Sigmoid colon (tissue), 7 donors: ENCODE measurements around the gene CDC42EP4. TPM values are rescaled to one million over a fixed set of nuclear protein-coding genes. Genes with fewer than 3 reads are reported as not detected.

Experiments
- DNase-seq: peaks from one replicate; pipeline ENCODE4 v3.0.0-alpha.2; 2019
- H3K27ac ChIP-seq, 4 donors: fragments of 200-600 bp; sonication (generic); one replicate each; pipeline ENCODE4 v1.5.1; 2016 to 2019; ENCODE audit warnings: mild to moderate bottlenecking in 1 of 4
- H3K27me3 ChIP-seq, 3 donors: fragments of 200-600 bp; sonication (generic); one replicate each; pipeline ENCODE4 v1.5.1; 2019; ENCODE audit warnings: mild to moderate bottlenecking in 1 of 3
- H3K36me3 ChIP-seq, 4 donors: fragments of 200-600 bp; sonication (generic); one replicate each; pipeline ENCODE4 v1.5.1; 2016 to 2019
- H3K4me1 ChIP-seq, 4 donors: fragments of 200-600 bp; sonication (generic); one replicate each; pipeline ENCODE4 v1.5.1; 2017 to 2019
- H3K4me3 ChIP-seq, 4 donors: fragments of 200-600 bp; sonication (generic); one replicate each; pipeline ENCODE4 v1.5.1; 2017 to 2019; ENCODE audit warnings: mild to moderate bottlenecking in 2 of 4, moderate library complexity in 1 of 4
- H3K9me3 ChIP-seq, 4 donors: fragments of 200-600 bp in 3 of 4; sonication (generic) in 3 of 4; one replicate each; pipeline versions ENCODE4 v1.5.1 to v1.6.1; 2013 to 2019
- EP300 ChIP-seq, 4 donors: sonication (generic); formaldehyde crosslinking; IDR thresholded peaks; one replicate each; pipeline ENCODE4 v1.6.1; 2017; ENCODE audit warnings: antibody characterized with exemption in 4 of 4
- POLR2A ChIP-seq, 2 donors: fragments of 450-650 bp; IDR thresholded peaks; one replicate each; pipeline ENCODE4 v1.6.1; 2016; ENCODE audit warnings: antibody characterized with exemption in 2 of 2, mild to moderate bottlenecking in 2 of 2, moderate library complexity in 2 of 2
- POLR2AphosphoS5 ChIP-seq, 4 donors: sonication (generic); formaldehyde crosslinking; IDR thresholded peaks; one replicate each; pipeline ENCODE4 v1.6.1; 2017; ENCODE audit warnings: antibody characterized with exemption in 4 of 4
- WGBS, 2 donors: extraction: QIAGEN DNeasy Blood & Tissue Kit; methylation state at CpG; one replicate each; pipeline ENCODE4 v1.1.7; 2013; 5-methylcytosine and 5-hydroxymethylcytosine counted together
- intact Hi-C: fragments of 100-400 bp; cut with DNase I; formaldehyde crosslinking; loops from one replicate; pipeline ENCODE4 v1.15.1; 2023
- polyA plus RNA-seq, 3 donors: library from polyadenylated mRNA; stranded (reverse); fragments of 200-250 nt; gene quantifications; one replicate each; pipeline ENCODE4 v1.2.3, GENCODE V29; 2013
- total RNA-seq, 4 donors: library from RNA; depleted of rRNA; stranded (reverse); fragments of >200 nt; gene quantifications; one replicate each; pipeline ENCODE4 v1.1.0, GENCODE V29; 2016
- TF ChIP-seq, protein P1 (sequence below), 4 experiments: fragments of 450-650 bp in 3 of 4; fragments of 200-600 bp in 1 of 4; IDR thresholded peaks; one replicate each; pipeline ENCODE4 v1.5.1; 2016 to 2019; ENCODE audit warnings: antibody characterized with exemption in 4 of 4, mild to moderate bottlenecking in 3 of 4, moderate library complexity in 2 of 4
- donor health status: healthy with polysubstance abuse.
- donor health status: Bipolar disorder and iron deficiency.
- donor health status: healthy.

CDC42EP4 gene
- total and polyA plus RNA-seq, 7 donors, result 44.0 to 87.6 (median 68.1) TPM

DNA sequence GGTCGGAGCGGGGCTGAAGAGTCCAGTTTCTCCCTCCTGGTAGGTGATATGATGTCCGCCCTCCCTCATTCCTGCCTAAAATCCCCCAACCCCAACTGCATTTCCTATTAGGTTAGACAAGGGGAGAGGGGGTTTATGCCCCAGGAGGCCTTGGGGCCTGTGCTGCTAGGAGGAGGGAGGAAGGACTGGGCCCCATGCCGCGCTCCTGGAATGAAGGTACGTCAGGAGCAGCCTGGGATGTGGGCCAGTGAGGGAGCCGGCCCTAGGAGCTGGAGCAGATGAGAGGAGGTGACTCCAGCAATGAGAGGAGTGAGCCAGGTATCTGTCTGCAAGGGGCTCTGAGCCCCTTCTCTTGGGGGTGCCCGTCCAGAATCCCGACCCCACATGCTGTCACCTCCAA is 46.9 kb upstream of the CDC42EP4 start:
- TF ChIP-seq POLR2A (IDR thresholded peaks at IDR 0.05) (no peak), POLR2AphosphoS5 (IDR thresholded peaks at IDR 0.05) (peak in 1 of 4 donors; percentile 16), EP300 (IDR thresholded peaks at IDR 0.05) (no peak)
- Histone ChIP-seq H3K27me3 (no peaks in the 10 kb centered on the region), H3K9me3 (no peaks in the 10 kb centered on the region), H3K27ac (peak overlapping the region in 3 of 4 donors; percentile 86 to 87 (median 87)), H3K36me3 (no peaks in the 10 kb centered on the region), H3K4me3 (no peak overlapping the region), H3K4me1 (peaks cover 0 to 55% (median 48%) of the 10 kb centered on the region in 4 donors)
- WGBS, 2 donors, result 84 to 94% methylated on average over 9 of the region's 9 CpGs
- peak; percentile 85 for DNase-seq
- intact Hi-C loops, result no loop called here

DNA sequence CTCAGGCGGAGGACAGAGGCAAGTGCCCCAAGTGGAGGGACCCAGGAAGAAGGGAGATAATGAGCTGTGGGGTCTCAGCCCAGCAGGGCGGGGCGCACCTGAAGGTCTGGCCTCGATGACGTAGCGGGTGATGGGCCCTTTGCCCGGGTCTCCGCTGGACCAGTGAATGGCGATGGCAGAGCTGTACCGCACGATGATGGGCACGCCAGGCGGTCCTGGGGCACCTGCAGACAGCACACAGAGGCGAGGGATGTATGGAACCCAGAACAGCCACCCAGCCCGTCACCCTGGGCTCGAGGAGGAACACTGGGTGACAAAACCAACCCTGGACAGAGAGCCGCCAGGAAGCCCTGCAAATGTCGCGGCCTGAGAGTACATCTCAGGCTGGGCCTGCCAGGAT is 46.2 kb upstream of the CDC42EP4 start:
- intact Hi-C loops, result loop anchor here (2.0 kb wide), 1 partner anchor 45 kb away; the partner anchor contains the start of gene CDC42EP4
- DNase-seq, result no peak
- Histone ChIP-seq H3K27ac (peak overlapping the region in 3 of 4 donors; percentile 86 to 87 (median 87)), H3K36me3 (no peaks in the 10 kb centered on the region), H3K9me3 (no peaks in the 10 kb centered on the region), H3K4me3 (no peak overlapping the region), H3K27me3 (no peaks in the 10 kb centered on the region), H3K4me1 (peaks cover 0 to 55% (median 48%) of the 10 kb centered on the region in 4 donors)
- TF ChIP-seq, protein P1, sequence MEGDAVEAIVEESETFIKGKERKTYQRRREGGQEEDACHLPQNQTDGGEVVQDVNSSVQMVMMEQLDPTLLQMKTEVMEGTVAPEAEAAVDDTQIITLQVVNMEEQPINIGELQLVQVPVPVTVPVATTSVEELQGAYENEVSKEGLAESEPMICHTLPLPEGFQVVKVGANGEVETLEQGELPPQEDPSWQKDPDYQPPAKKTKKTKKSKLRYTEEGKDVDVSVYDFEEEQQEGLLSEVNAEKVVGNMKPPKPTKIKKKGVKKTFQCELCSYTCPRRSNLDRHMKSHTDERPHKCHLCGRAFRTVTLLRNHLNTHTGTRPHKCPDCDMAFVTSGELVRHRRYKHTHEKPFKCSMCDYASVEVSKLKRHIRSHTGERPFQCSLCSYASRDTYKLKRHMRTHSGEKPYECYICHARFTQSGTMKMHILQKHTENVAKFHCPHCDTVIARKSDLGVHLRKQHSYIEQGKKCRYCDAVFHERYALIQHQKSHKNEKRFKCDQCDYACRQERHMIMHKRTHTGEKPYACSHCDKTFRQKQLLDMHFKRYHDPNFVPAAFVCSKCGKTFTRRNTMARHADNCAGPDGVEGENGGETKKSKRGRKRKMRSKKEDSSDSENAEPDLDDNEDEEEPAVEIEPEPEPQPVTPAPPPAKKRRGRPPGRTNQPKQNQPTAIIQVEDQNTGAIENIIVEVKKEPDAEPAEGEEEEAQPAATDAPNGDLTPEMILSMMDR (IDR thresholded peaks at IDR 0.05), result no peak
- no peak for TF ChIP-seq EP300 (IDR thresholded peaks at IDR 0.05)
- TF ChIP-seq POLR2AphosphoS5 (IDR thresholded peaks at IDR 0.05), result no peak
- TF ChIP-seq POLR2A (IDR thresholded peaks at IDR 0.05), result no peak
- 92 to 95% methylated on average over 19 of the region's 19 CpGs for WGBS, 2 donors

DNA sequence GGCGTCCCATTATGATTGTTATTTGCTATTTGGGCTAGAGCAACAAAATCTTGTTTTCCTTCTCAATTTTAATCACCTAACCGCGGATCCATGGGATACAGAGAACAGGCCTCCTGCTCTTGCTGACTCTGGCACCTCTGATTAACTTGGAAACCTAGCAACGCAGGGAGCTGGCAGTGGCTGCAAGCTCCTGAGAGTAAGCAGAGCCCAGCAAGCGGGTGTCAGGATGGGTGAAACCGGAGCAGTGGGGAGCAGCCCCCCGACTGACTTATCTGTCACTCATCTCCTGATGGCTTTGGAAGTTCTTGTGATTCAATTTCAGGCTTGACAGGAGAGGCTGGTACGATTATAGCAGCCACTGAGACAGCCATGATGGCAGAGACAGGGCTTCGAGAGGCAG is 45.5 kb upstream of the CDC42EP4 start:
- peak in 2 of 4 donors; percentile 31 to 62 for TF ChIP-seq EP300 (IDR thresholded peaks at IDR 0.05)
- peak; percentile 57 to 89 (median 79) for TF ChIP-seq POLR2AphosphoS5 (IDR thresholded peaks at IDR 0.05)
- TF ChIP-seq POLR2A (IDR thresholded peaks at IDR 0.05), result no peak
- peak; percentile 92 for DNase-seq
- no peak overlapping the region for H3K4me3 ChIP-seq
- no peaks in the 10 kb centered on the region for H3K36me3 ChIP-seq
- H3K9me3 ChIP-seq, result no peaks in the 10 kb centered on the region
- no peaks in the 10 kb centered on the region for H3K27me3 ChIP-seq
- H3K27ac ChIP-seq, result peak overlapping the region; percentile 57 to 87 (median 86)
- intact Hi-C loops, result loop anchor here (2.0 kb wide), 1 partner anchor 45 kb away; the partner anchor contains the start of gene CDC42EP4
- H3K4me1 ChIP-seq, result peaks cover 0 to 56% (median 48%) of the 10 kb centered on the region in 4 donors
- 87 to 92% methylated on average over 9 of the region's 9 CpGs for WGBS, 2 donors

DNA sequence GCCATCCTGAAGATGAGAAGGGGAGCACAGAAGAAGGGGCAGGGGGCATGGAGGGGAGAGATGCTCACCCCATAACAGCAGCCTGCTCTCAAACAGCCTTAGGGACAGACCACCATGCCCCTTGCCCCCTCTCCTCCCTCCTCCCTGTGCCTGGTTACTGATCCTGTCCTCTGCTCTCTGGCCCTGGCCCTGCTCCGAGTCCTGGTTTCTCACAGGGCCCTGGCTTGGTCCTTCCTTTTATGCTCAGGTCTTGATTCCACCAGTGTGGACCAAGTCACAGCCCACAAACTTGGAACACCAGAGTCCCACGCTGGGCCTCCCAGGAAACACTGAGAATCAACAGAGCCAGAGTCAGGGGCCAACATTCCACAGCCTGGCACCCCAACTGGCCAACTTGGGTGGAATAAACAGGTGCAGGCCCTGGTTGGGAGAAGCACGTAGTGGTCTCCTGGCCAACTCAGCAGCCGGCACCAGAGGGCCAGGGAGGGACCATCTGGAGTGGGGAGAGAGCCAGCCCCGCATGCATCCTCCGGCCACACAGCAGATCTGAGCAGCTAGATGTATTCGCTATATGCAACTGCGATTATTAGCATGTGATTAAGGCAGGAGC is 44.9 kb upstream of the CDC42EP4 start:
- DNase-seq, result no peak
- TF ChIP-seq POLR2A (IDR thresholded peaks at IDR 0.05) (no peak), POLR2AphosphoS5 (IDR thresholded peaks at IDR 0.05) (no peak)
- TF ChIP-seq, protein P1 (IDR thresholded peaks at IDR 0.05), result no peak
- Histone ChIP-seq H3K27me3 (no peaks in the 10 kb centered on the region), H3K9me3 (no peaks in the 10 kb centered on the region), H3K4me1 (peaks cover 0 to 63% (median 48%) of the 10 kb centered on the region in 4 donors), H3K27ac (peak overlapping the region; percentile 57 to 87 (median 86)), H3K36me3 (no peaks in the 10 kb centered on the region), H3K4me3 (no peak overlapping the region)
- intact Hi-C loops, result loop anchor here (2.0 kb wide), 1 partner anchor 44 kb away; the partner anchor contains the start of gene CDC42EP4
- WGBS, 2 donors, result 82 to 90% methylated on average over 8 of the region's 8 CpGs

DNA sequence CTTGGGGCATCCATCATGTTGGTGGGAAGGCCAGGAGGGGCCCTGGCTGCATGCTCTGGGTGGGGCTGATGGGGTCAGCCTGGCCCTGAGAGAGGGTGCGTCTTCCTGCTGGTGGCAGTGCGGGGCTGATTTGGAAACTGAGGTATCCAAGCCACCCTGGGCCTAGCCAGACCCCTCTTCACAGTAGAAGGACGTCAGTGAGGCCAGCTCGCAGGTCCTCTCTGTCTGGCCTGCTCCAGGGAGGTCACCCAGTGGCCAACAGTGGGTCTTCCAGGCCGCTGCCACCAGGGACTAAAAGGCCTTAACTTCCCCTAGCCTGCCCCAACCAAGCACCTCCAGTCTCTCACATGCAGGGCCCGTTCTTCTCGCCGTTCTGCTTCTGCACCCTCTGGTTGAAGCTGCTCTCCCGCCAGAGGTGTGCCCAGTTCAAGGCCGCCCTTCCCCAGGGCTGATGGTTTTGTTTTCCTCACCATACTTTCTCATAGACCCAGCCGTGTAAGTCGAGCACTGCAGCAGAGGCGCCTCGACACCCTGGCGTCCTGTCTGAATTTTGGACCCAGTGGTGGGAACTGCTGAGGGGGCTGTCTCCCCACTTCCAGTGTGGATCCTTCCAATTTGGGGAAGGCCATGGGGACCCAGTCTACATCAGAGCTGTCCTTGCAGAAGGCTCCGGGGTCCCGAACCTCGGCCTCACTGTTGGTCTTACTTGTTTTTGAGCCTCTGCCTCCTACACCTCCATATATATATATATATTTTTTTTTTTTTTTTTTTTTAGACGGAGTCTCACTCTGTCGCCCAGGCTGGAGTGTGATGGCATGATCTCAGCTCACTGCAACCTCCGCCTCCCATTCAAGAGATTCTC is 42.9 kb upstream of the CDC42EP4 start:
- Histone ChIP-seq H3K4me1 (peaks cover 0 to 65% (median 52%) of the 10 kb centered on the region in 4 donors), H3K9me3 (no peaks in the 10 kb centered on the region), H3K4me3 (no peak overlapping the region), H3K27ac (peak overlapping the region in 1 of 4 donors; percentile 87), H3K36me3 (no peaks in the 10 kb centered on the region), H3K27me3 (no peaks in the 10 kb centered on the region)
- intact Hi-C loops, result no loop called here
- no peak for DNase-seq
- WGBS, 2 donors, result 94 to 95% methylated on average over 20 to 21 of the region's 21 CpGs
- TF ChIP-seq POLR2AphosphoS5 (IDR thresholded peaks at IDR 0.05), result no peak
- no peak for TF ChIP-seq POLR2A (IDR thresholded peaks at IDR 0.05)
- TF ChIP-seq, protein P1 (IDR thresholded peaks at IDR 0.05), result no peak
- TF ChIP-seq EP300 (IDR thresholded peaks at IDR 0.05), result no peak
